K562 (cell line): ENCODE results near the gene WDR64. TPM values are rescaled to one million over a fixed set of nuclear protein-coding genes. Genes with fewer than 3 reads are reported as not detected.

ENCODE experiments used
- ATAC-seq: fragments of 200-7000 bp; cut with Tn5 transposase; 3 replicates; pipeline ENCODE4 v1.9.1; 2020; ENCODE audit warnings: moderate library complexity
- BruUV-seq: library from RNA; stranded (reverse); fragments of 400-500 nt; replicated peaks from 2 replicates; lab custom pipeline; 2021; lab: Mats Ljungman, UMichigan
- CTCF ChIA-PET: fragments of 300-600 bp; formaldehyde crosslinking; extraction: SDS; loops from one replicate; lab custom pipeline; 2021; ENCODE audit warnings: low intra/inter-chr PET ratio; lab: Yijun Ruan, JAX
- POLR2A ChIA-PET: fragments of 300-600, 350-650 bp; sonication (Branson Sonifier 250); formaldehyde crosslinking; extraction: SDS; loops from one replicate; lab custom pipeline; 2021; ENCODE audit warnings: antibody characterized with exemption, inconsistent platforms; lab: Yijun Ruan, JAX
- DNase-seq, 4 experiments: peaks; one replicate each; pipeline versions ENCODE4 v3.0.0 to v3.0.0-alpha.2; 2011 to 2018; ENCODE audit warnings: low spot score in 3 of 4, mixed read lengths in 3 of 4; ENCODE audit errors: extremely low read depth in 1 of 4
- FAIRE-seq: peaks from 2 replicates; lab custom pipeline; 2011; peaks lifted over from hg19 to GRCh38; lab: Jason Lieb, UNC
- H2AFZ ChIP-seq: 2 replicates; pipeline ENCODE4 v1.6.0; 2011; ENCODE audit warnings: low read depth, low read length, control low read depth, inconsistent platforms
- H3K27ac ChIP-seq: fragments of 200-600 bp; 3 replicates; pipeline ENCODE4 v1.8.0; 2011; ENCODE audit warnings: low read depth, mild to moderate bottlenecking, control low read depth, inconsistent platforms, low read length, moderate library complexity, mixed read lengths; ENCODE audit errors: extremely low read depth
- H3K27me3 ChIP-seq, 2 experiments: fragments of 300-600 bp in 1 of 2; 2 replicates in 1 of 2; 3 replicates in 1 of 2; pipeline versions ENCODE4 v1.6.0 to v1.8.0; 2011; ENCODE audit warnings: inconsistent platforms in 2 of 2, low read length in 2 of 2, mild to moderate bottlenecking in 1 of 2, mixed read lengths in 1 of 2, moderate library complexity in 1 of 2; ENCODE audit not compliant: control insufficient read depth in 2 of 2, insufficient read depth in 2 of 2
- H3K36me3 ChIP-seq: fragments of 300-600 bp; 3 replicates; pipeline ENCODE4 v1.8.0; 2011; ENCODE audit warnings: mild to moderate bottlenecking, low read length, inconsistent platforms; ENCODE audit not compliant: control insufficient read depth, insufficient read depth
- H3K4me1 ChIP-seq, 2 experiments: fragments of 200-600 bp in 1 of 2; replicated peaks in 1 of 2; 2 replicates in 1 of 2; 3 replicates in 1 of 2; pipeline versions ENCODE4 v1.5.1 to v1.8.0; 2011; ENCODE audit warnings: inconsistent platforms in 2 of 2, low read length in 2 of 2, mild to moderate bottlenecking in 1 of 2, mixed read lengths in 1 of 2, moderate library complexity in 1 of 2; ENCODE audit not compliant: control insufficient read depth in 2 of 2, insufficient read depth in 2 of 2
- H3K4me2 ChIP-seq: 2 replicates; pipeline ENCODE4 v1.6.1; 2011; ENCODE audit warnings: low read length, control low read depth, inconsistent platforms, mixed read lengths; ENCODE audit not compliant: insufficient read depth
- H3K4me3 ChIP-seq: fragments of 200-600 bp; sonication (generic), shearing (Covaris generic); 2 replicates; pipeline ENCODE4 v1.5.1; 2016; ENCODE audit warnings: control low read depth, inconsistent platforms
- H3K79me2 ChIP-seq: fragments of 200-600 bp; 3 replicates; pipeline ENCODE4 v1.8.0; 2011; ENCODE audit warnings: low read length, inconsistent platforms; ENCODE audit not compliant: control insufficient read depth, insufficient read depth
- H3K9ac ChIP-seq, 2 experiments: 2 replicates each; pipeline versions ENCODE4 v1.6.0 to v1.6.1; 2011; ENCODE audit warnings: low read depth in 2 of 2, low read length in 2 of 2, control low read depth in 1 of 2, inconsistent platforms in 1 of 2, mild to moderate bottlenecking in 1 of 2, mixed read lengths in 1 of 2; ENCODE audit not compliant: insufficient read depth in 1 of 2
- H3K9me1 ChIP-seq: one replicate; pipeline ENCODE4 v1.6.0; 2011; ENCODE audit warnings: inconsistent platforms, mild to moderate bottlenecking, low read length, moderate library complexity; ENCODE audit not compliant: control insufficient read depth, insufficient read depth
- H3K9me3 ChIP-seq: replicated peaks from 2 replicates; pipeline ENCODE4 v1.5.1; 2011; ENCODE audit warnings: low read depth, low read length, inconsistent platforms; ENCODE audit not compliant: control insufficient read depth, insufficient read depth
- H4K20me1 ChIP-seq: replicated peaks from 2 replicates; pipeline ENCODE4 v1.6.1; 2011; ENCODE audit warnings: low read length, inconsistent platforms, mixed read lengths; ENCODE audit not compliant: control insufficient read depth, insufficient read depth
- LARP7 ChIP-seq: fragments of 450-650 bp; IDR thresholded peaks from 2 replicates; pipeline ENCODE4 v1.6.1; 2016
- NR3C1 ChIP-seq: sonication (generic); formaldehyde crosslinking; IDR thresholded peaks from 2 replicates; pipeline ENCODE4 v1.8.1; 2022; ENCODE audit warnings: missing genetic modification reagents
- ZNF140 ChIP-seq: fragments of 250-450 bp; sonication (Bioruptor Pico); IDR thresholded peaks from 2 replicates; pipeline ENCODE4 v1.8.0; 2021; ENCODE audit warnings: moderate library complexity, mild to moderate bottlenecking, inconsistent platforms
- ZNF444 ChIP-seq: fragments of 250-450 bp; sonication (Bioruptor Pico); IDR thresholded peaks from 2 replicates; pipeline ENCODE4 v1.4.0; 2020; ENCODE audit warnings: mild to moderate bottlenecking, moderate library complexity
- ZNF445 ChIP-seq: fragments of 250-450 bp; sonication (Bioruptor Pico); IDR thresholded peaks from 2 replicates; pipeline ENCODE4 v1.4.0; 2020; ENCODE audit warnings: low read depth, mild to moderate bottlenecking, moderate library complexity
- WGBS: fragments of 100-300 bp; shearing (Covaris generic); methylation state at CpG from one replicate; pipeline ENCODE4 v1.1.6; 2016; ENCODE audit warnings: low coverage, mixed read lengths; ENCODE audit not compliant: insufficient coverage; ENCODE audit errors: missing lambda C conversion rate; 5-methylcytosine and 5-hydroxymethylcytosine counted together
- in situ Hi-C: fragments of 300-500 bp; cut with MboI; formaldehyde crosslinking; loops from 4 replicates; pipeline ENCODE4 v1.15.0; 2018; ENCODE audit warnings: inconsistent platforms, mixed read lengths
- intact Hi-C: fragments of 100-400 bp; cut with micrococcal nuclease; formaldehyde crosslinking; loops from 2 replicates; pipeline ENCODE4 v1.14.2; 2022
- polyA plus RNA-seq, 8 experiments: library from polyadenylated mRNA; depleted of rRNA in 4 of 8; stranded (reverse) in 5 of 8; unstranded in 3 of 8; fragments of >200 nt; fragmentation: Nextera tagmentation in 2 of 8; fragmentation: Illumina TruSeq in 1 of 8; extraction: Ambion mirVana in 2 of 8; extraction: Trizol in 1 of 8; gene quantifications; 2 replicates each; pipeline versions ENCODE4 v1.2.1 to v1.2.3, GENCODE V29; 2011 to 2014; ENCODE audit warnings: inconsistent platforms in 1 of 8, missing spikeins in 1 of 8
- total RNA-seq, 7 experiments: library from RNA; depleted of rRNA in 6 of 7; stranded (reverse); fragments of >200 nt in 6 of 7; fragmentation: Illumina TruSeq in 2 of 7; extraction: Trizol in 2 of 7; gene quantifications; 2 replicates each; pipeline versions ENCODE4 v1.2.1 to v1.2.3, GENCODE V29; 2011 to 2021; ENCODE audit warnings: low replicate concordance in 1 of 7
- TF ChIP-seq, protein P1 (sequence below): sonication (generic); formaldehyde crosslinking; IDR thresholded peaks from 2 replicates; pipeline ENCODE4 v1.8.0; 2022; ENCODE audit warnings: mild to moderate bottlenecking, missing genetic modification reagents
- TF ChIP-seq, protein P2 (sequence below): fragments of 450-650 bp; IDR thresholded peaks from 2 replicates; pipeline ENCODE4 v1.6.1; 2016; ENCODE audit warnings: antibody characterized with exemption

The WDR64 gene
- total and polyA plus RNA-seq, 9 of the 15 experiments (the other 6 are each of a cell fraction or from before 2014, with no cell fraction given), result 0.06 to 0.29 (median 0.19) TPM; not detected in 5

GRCh38 chr1:241654641-241655040 lies 2.6 kb downstream of the WDR64 start:
- no peak overlapping the region for H3K9ac ChIP-seq
- H3K36me3 ChIP-seq, result no peaks in the 10 kb centered on the region
- FAIRE-seq, result no peak
- H2AFZ ChIP-seq, result peak overlapping the region; percentile 30; the same call in 1 of the 2 replicates
- intact Hi-C loops, result no loop called here
- TF ChIP-seq ZNF140 (CRISPR knock-in tag) (no peak), LARP7 (no peak), ZNF445 (no peak), NR3C1 (CRISPR knock-in tag) (no peak), ZNF444 (no peak)
- TF ChIP-seq, protein P1, sequence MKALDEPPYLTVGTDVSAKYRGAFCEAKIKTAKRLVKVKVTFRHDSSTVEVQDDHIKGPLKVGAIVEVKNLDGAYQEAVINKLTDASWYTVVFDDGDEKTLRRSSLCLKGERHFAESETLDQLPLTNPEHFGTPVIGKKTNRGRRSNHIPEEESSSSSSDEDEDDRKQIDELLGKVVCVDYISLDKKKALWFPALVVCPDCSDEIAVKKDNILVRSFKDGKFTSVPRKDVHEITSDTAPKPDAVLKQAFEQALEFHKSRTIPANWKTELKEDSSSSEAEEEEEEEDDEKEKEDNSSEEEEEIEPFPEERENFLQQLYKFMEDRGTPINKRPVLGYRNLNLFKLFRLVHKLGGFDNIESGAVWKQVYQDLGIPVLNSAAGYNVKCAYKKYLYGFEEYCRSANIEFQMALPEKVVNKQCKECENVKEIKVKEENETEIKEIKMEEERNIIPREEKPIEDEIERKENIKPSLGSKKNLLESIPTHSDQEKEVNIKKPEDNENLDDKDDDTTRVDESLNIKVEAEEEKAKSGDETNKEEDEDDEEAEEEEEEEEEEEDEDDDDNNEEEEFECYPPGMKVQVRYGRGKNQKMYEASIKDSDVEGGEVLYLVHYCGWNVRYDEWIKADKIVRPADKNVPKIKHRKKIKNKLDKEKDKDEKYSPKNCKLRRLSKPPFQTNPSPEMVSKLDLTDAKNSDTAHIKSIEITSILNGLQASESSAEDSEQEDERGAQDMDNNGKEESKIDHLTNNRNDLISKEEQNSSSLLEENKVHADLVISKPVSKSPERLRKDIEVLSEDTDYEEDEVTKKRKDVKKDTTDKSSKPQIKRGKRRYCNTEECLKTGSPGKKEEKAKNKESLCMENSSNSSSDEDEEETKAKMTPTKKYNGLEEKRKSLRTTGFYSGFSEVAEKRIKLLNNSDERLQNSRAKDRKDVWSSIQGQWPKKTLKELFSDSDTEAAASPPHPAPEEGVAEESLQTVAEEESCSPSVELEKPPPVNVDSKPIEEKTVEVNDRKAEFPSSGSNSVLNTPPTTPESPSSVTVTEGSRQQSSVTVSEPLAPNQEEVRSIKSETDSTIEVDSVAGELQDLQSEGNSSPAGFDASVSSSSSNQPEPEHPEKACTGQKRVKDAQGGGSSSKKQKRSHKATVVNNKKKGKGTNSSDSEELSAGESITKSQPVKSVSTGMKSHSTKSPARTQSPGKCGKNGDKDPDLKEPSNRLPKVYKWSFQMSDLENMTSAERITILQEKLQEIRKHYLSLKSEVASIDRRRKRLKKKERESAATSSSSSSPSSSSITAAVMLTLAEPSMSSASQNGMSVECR (CRISPR knock-in tag), result no peak
- TF ChIP-seq, protein P2, sequence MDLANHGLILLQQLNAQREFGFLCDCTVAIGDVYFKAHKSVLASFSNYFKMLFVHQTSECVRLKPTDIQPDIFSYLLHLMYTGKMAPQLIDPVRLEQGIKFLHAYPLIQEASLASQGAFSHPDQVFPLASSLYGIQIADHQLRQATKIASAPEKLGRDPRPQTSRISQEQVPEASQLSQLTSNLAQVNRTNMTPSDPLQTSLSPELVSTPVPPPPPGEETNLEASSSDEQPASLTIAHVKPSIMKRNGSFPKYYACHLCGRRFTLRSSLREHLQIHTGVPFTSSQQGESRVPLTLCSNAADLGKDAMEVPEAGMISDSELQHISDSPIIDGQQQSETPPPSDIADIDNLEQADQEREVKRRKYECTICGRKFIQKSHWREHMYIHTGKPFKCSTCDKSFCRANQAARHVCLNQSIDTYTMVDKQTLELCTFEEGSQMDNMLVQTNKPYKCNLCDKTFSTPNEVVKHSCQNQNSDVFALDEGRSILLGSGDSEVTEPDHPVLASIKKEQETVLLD, result no peak
- TF ChIP-seq, all 486 proteins: peak for 0
- H3K4me1 ChIP-seq, result peaks cover 0 to 4% of the 10 kb centered on the region in 2 experiments; a peak in 2 of 5 replicates
- BruUV-seq, result no TSS peak
- in situ Hi-C loops, result no loop called here
- ATAC-seq (no peak), DNase-seq (no peak)
- POLR2A ChIA-PET, result interaction anchor here (0.7 to 1.5 kb wide), 5 partner anchors 10 to 96 kb away, joined by 3 to 6 read pairs (median 4); partner anchors contain the start of genes CHML and OPN3
- no peak overlapping the region for H3K27ac ChIP-seq
- no peak overlapping the region for H3K4me3 ChIP-seq
- CTCF ChIA-PET, result no interaction called here
- H4K20me1 ChIP-seq, result no peaks in the 10 kb centered on the region
- no peaks in the 10 kb centered on the region for H3K9me1 ChIP-seq
- no peaks in the 10 kb centered on the region for H3K27me3 ChIP-seq
- 24% methylated on average over 1 of the region's 1 CpG for WGBS
- H3K79me2 ChIP-seq, result no peaks in the 10 kb centered on the region
- no peaks in the 10 kb centered on the region for H3K9me3 ChIP-seq
- H3K4me2 ChIP-seq, result no peak overlapping the region
